Stimulated activated CD4-positive, alpha-beta T cell treated with anti-CD3 and anti-CD28 coated beads, Interleukin-15, amount 100 ng/mL, for 48 hours (primary cell): Measurements from ENCODE around the gene STPG3.

Source experiments
- DNase-seq, 2 donors: peaks; one replicate each; pipeline ENCODE4 v3.0.0-alpha.2; 2020; ENCODE audit warnings: low read depth in 2 of 2

STPG3 gene

GRCh38 chr9:137278721-137279711 lies 27.9 kb downstream of the STPG3 start:
- no peak for DNase-seq

GRCh38 chr9:137279741-137280473 lies 28.8 kb downstream of the STPG3 start:
- no peak for DNase-seq

GRCh38 chr9:137280474-137281344 lies 29.6 kb downstream of the STPG3 start:
- no peak for DNase-seq

- no peak for DNase-seq
Measured at GRCh38 chr9:137281345-137282116, 30.4 kb downstream of the STPG3 start.

DNA sequence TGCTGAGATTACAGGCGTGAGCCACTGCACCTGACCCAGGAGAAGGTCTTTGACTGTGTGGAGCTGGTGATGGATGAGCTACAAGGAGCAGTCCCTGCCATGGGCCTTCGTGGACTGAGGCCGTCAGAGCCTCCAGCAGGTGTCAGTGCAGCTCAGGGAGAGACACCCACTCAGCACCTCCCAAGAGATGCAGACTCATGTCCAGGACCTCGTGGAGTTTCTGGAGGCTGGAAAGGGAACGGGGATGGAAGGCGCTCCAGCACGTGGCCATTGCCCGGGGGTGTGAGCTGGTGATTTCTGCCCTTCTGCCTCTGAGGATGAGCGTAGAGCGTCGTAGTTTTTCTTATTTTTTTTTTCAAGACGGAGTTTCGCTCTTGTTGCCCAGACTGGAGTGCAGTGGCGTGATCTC lies 35.9 kb downstream of the STPG3 start:
- no peak for DNase-seq

DNA sequence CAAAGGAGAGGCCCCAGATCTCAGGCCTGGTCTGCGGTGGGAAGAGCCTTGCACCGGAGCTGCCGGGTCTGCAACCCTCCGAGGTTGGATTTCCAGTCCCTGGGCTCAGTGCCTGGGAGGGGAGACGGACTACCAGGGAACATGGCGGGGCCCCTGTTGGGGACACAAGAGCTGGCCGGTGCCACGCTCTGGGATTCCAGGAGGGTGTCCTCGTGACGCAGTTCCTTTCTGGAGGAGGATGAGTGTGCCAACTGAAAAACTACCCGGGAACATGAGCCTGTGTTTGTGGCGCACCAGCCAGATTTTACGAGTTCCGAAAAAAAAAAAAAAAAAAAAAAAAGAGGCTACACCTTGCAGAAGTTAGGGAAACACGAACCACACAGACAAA lies 42.0 kb downstream of the STPG3 start:
- DNase-seq: no peak

DNA sequence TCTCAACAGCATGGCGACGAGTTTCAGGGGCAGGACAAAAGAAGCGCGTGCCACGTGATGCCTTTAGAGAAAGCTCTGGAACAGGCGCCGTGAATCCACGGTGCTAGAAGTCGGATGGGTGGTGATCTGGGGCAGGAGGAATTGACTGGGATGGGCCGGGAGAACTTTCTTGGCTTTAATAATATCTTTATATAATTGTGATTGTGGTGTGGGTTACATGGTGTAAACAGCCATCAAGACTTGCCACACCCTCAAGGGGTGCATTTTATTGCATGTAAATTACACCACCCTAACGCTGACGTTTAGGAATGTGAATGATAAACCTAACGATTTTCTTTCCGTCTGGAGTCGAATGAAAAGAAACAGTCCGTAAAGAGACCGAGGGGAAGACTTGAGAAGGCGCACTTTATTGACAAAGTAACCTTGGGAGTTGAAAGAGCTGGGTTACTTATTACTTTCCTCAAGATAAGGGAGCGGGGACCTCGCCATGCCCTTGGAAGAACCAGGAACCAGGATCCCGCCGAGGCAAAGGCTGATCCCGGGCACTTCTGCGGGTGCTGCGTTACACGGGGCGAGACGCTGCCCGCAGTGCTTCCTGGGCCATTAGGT lies 42.5 kb downstream of the STPG3 start:
- DNase-seq: no peak

- DNase-seq: no peak
Measured at GRCh38 chr9:137294091-137294680, 43.1 kb downstream of the STPG3 start.

GRCh38 chr9:137294681-137295237 lies 43.7 kb downstream of the STPG3 start:
- no peak for DNase-seq

GRCh38 chr9:137295238-137295811 lies 44.2 kb downstream of the STPG3 start:
- DNase-seq: no peak

DNA sequence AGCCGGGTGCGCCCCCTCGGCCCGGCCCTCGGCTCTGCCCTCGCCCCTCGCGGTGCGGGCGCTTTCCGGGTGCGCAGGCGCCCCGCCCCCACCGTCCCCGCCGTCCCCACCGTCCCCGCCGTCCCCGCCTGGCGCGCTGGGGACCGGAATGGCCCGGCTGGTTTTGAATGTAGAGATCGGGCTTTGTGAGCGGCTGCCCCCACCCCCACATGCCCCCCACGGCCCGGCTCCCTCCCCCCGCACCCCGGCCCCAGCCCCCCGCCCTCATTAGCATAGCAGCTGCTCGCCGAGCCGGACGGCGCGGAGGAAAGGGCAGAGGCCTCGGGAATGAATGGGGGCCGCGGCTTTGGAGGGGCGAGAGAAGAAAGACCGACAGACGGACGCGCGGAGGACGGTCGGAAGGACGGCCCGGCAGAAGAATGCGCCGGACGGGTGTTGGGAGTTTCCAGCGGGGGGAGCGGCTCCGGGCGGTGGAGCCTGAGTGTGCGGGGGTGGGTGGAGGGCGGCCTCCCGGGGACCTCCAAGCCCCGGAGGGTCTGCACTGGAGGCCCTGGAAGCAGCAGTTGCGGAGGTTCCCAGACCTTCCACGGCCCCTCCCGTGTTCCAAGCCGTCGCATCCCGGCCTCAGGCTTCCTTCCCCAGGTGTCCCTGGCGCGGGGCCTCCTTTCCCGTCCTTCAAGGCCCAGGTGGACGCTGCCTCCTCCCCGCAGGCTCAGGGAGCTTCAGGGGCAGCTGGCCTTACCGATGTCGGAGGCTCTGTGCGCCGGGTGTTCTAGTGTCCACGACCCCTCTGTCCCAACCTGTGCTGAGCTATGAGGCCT lies 45.0 kb downstream of the STPG3 start:
- no peak for DNase-seq

DNA sequence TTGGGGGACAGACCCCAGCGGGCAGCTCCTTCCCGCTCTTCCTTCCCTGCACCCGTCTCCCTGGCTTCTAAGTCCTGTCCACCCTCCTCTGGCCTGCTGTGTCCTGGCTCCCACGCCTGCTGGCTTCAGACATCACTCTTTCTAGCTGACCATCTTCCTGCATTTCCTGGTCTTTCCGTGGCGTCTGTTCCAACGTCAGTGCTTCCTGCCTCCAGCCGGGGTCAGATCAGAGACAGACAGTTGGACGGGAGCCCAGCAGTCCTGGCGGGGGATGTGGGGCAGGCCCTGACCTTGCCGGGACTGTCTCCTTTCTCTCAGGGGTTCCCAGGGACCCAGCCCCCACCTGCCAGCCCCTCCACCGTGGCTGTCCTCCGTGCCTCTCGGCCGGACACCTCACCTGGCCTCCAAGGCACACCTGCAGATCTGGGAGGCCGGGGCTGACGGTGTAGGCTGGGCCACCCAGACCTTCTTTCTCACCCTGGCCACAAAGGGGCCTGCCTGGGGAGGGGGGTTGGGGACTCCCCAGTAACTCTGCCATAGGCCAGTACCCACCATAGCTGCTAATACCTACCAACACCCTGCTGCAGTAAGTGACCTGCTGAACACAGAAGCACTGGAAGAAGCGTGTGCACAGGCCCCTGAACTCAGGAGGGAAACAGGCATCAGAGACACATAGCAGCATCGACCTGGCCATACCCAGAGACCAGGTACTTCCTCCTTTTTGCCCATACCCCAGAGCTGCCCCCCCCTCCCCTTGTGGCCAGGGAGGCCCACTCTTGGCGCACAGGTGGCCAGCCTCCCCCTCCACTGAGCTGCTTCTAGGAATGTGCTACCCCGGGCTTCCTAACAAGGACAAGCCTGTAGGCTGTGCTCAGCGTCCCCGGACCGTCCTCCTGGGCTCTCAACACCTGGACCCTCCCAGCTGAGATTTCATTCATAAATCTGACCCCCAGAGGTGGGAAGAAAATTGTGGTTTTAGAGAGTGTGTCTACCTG lies 45.9 kb downstream of the STPG3 start:
- no peak for DNase-seq

- no peak for DNase-seq
Measured at GRCh38 chr9:137297966-137298365, 46.9 kb downstream of the STPG3 start.

GRCh38 chr9:137298401-137299202 lies 47.5 kb downstream of the STPG3 start:
- DNase-seq: no peak

- DNase-seq: no peak
Measured at GRCh38 chr9:137299203-137299565, 48.1 kb downstream of the STPG3 start.

GRCh38 chr9:137299938-137300337 lies 48.9 kb downstream of the STPG3 start:
- no peak for DNase-seq
